Liver (tissue), 9 donors: Measurements from ENCODE around the gene PJA1. TPM values are rescaled to one million over a fixed set of nuclear protein-coding genes. Genes with fewer than 3 reads are reported as not detected.

Source experiments
- DNase-seq: peaks from one replicate; pipeline ENCODE4 v3.0.0-alpha.2; 2017; ENCODE audit warnings: low spot score
- H3K27ac ChIP-seq, 2 donors: one replicate each; pipeline ENCODE4 v1.7.0; 2013; ENCODE audit warnings: inconsistent platforms in 2 of 2, low read length in 2 of 2, control low read depth in 1 of 2, low read depth in 1 of 2, mild to moderate bottlenecking in 1 of 2
- H3K27me3 ChIP-seq, 4 donors: one replicate each; pipeline versions ENCODE4 v1.6.1 to v1.7.0; 2013; ENCODE audit warnings: low read length in 3 of 4, inconsistent platforms in 1 of 4, mild to moderate bottlenecking in 1 of 4, moderate library complexity in 1 of 4; ENCODE audit not compliant: control insufficient read depth in 4 of 4, insufficient read depth in 4 of 4
- H3K36me3 ChIP-seq, 4 donors: one replicate each; pipeline versions ENCODE4 v1.6.1 to v1.7.0; 2013; ENCODE audit warnings: low read length in 3 of 4, mild to moderate bottlenecking in 3 of 4, low read depth in 1 of 4, moderate library complexity in 1 of 4; ENCODE audit not compliant: control insufficient read depth in 4 of 4, insufficient read depth in 3 of 4
- H3K4me1 ChIP-seq, 4 donors: one replicate each; pipeline versions ENCODE4 v1.6.1 to v1.7.0; 2013; ENCODE audit warnings: low read length in 3 of 4, mild to moderate bottlenecking in 3 of 4, moderate library complexity in 1 of 4; ENCODE audit not compliant: control insufficient read depth in 4 of 4, insufficient read depth in 4 of 4
- H3K4me3 ChIP-seq, 3 donors: one replicate each; pipeline versions ENCODE4 v1.6.1 to v1.7.0; 2013; ENCODE audit warnings: low read length in 3 of 3, control low read depth in 1 of 3, low read depth in 1 of 3, mild to moderate bottlenecking in 1 of 3
- H3K9ac ChIP-seq, 2 donors: one replicate each; pipeline ENCODE4 v1.7.0; 2013; ENCODE audit warnings: low read length in 2 of 2, mild to moderate bottlenecking in 2 of 2, moderate library complexity in 2 of 2, control low read depth in 1 of 2, low read depth in 1 of 2
- H3K9me3 ChIP-seq, 4 donors: one replicate each; pipeline versions ENCODE4 v1.6.1 to v1.7.0; 2013; ENCODE audit warnings: low read length in 3 of 4; ENCODE audit not compliant: control insufficient read depth in 4 of 4
- ATF3 ChIP-seq: IDR thresholded peaks from 2 replicates; pipeline ENCODE4 v1.6.1; 2016; ENCODE audit warnings: antibody characterized with exemption
- EGR1 ChIP-seq, 2 donors: IDR thresholded peaks; 2 replicates each; pipeline ENCODE4 v1.6.1; 2016 to 2018; ENCODE audit warnings: antibody characterized with exemption in 2 of 2, low read depth in 2 of 2
- FOXA1 ChIP-seq: IDR thresholded peaks from 2 replicates; pipeline ENCODE4 v1.6.1; 2016; ENCODE audit warnings: antibody characterized with exemption
- FOXA2 ChIP-seq: IDR thresholded peaks from 2 replicates; pipeline ENCODE4 v1.6.1; 2016; ENCODE audit warnings: antibody characterized with exemption
- GABPA ChIP-seq, 2 donors: IDR thresholded peaks in 1 of 2; conservative IDR thresholded peaks in 1 of 2; 2 replicates each; pipeline ENCODE4 v1.6.1; 2016; ENCODE audit warnings: antibody characterized with exemption in 2 of 2, mild to moderate bottlenecking in 1 of 2, moderate library complexity in 1 of 2
- HNF4A ChIP-seq, 2 donors: conservative IDR thresholded peaks; 2 replicates each; pipeline ENCODE4 v1.6.1; 2016; ENCODE audit warnings: antibody characterized with exemption in 2 of 2, mild to moderate bottlenecking in 2 of 2
- HNF4G ChIP-seq: IDR thresholded peaks from 2 replicates; pipeline ENCODE4 v1.6.1; 2016; ENCODE audit warnings: antibody characterized with exemption
- REST ChIP-seq: IDR thresholded peaks from 2 replicates; pipeline ENCODE4 v1.6.1; 2016; ENCODE audit warnings: antibody characterized with exemption, mild to moderate bottlenecking
- RXRA ChIP-seq, 2 donors: IDR thresholded peaks; 2 replicates each; pipeline ENCODE4 v1.6.1; 2017 to 2018; ENCODE audit warnings: antibody characterized with exemption in 2 of 2, mild to moderate bottlenecking in 1 of 2
- SP1 ChIP-seq: IDR thresholded peaks from 2 replicates; pipeline ENCODE4 v1.6.1; 2018; ENCODE audit warnings: antibody characterized with exemption, mild to moderate bottlenecking
- TAF1 ChIP-seq: conservative IDR thresholded peaks from 2 replicates; pipeline ENCODE4 v1.6.1; 2016; ENCODE audit warnings: antibody characterized with exemption, mild to moderate bottlenecking
- YY1 ChIP-seq: IDR thresholded peaks from 2 replicates; pipeline ENCODE4 v1.6.1; 2016; ENCODE audit warnings: antibody characterized with exemption, mild to moderate bottlenecking
- ZBTB33 ChIP-seq: IDR thresholded peaks from 2 replicates; pipeline ENCODE4 v1.6.1; 2016; ENCODE audit warnings: antibody characterized with exemption
- whole genome bisulfite sequencing: extraction: QIAGEN DNeasy Blood & Tissue Kit; methylation state at CpG from one replicate; pipeline ENCODE4 v1.1.7; 2013; 5-methylcytosine and 5-hydroxymethylcytosine counted together
- polyA plus RNA-seq, 2 donors: library from polyadenylated mRNA; stranded (reverse) in 1 of 2; unstranded in 1 of 2; fragments of 200-250 nt in 1 of 2; fragments of >200 nt in 1 of 2; fragmentation: Nextera tagmentation in 1 of 2; extraction: Ambion mirVana in 1 of 2; gene quantifications; one replicate each; pipeline versions ENCODE4 v1.2.1 to v1.2.3, GENCODE V29; 2013 to 2015
- total RNA-seq, 2 donors: library from RNA; depleted of rRNA; stranded (reverse); fragments of >200 nt; gene quantifications; one replicate each; pipeline ENCODE4 v1.2.3, GENCODE V29; 2014
- donor health status: healthy.
- donor health status: healthy.
- donor health status: healthy.
- donor health status: healthy.
- donor health status: healthy.

The PJA1 gene
- total and polyA plus RNA-seq, 4 donors = 4.6 to 6.0 (median 5.0) TPM

GRCh38 chrX:69179380-69179911, 14.2 kb upstream of the PJA1 start:
- peaks cover 0 to 4% (median 1%) of the 10 kb centered on the region in 4 donors for H3K9me3 ChIP-seq
- WGBS = 43% methylated on average over 12 of the region's 12 CpGs
- DNase-seq = no peak
- H3K4me3 ChIP-seq = no peak overlapping the region
- no peaks in the 10 kb centered on the region for H3K4me1 ChIP-seq
- TF ChIP-seq SP1 = no peak
- H3K27ac ChIP-seq = no peak overlapping the region
- no peak overlapping the region for H3K9ac ChIP-seq
- H3K36me3 ChIP-seq = no peaks in the 10 kb centered on the region
- H3K27me3 ChIP-seq = no peaks in the 10 kb centered on the region

GRCh38 chrX:69178592-69178991, 13.3 kb upstream of the PJA1 start:
- Histone ChIP-seq H3K4me3 (no peak overlapping the region), H3K9me3 (peaks cover 0 to 4% (median 1%) of the 10 kb centered on the region in 4 donors), H3K9ac (no peak overlapping the region), H3K27ac (no peak overlapping the region), H3K4me1 (no peaks in the 10 kb centered on the region), H3K27me3 (no peaks in the 10 kb centered on the region), H3K36me3 (no peaks in the 10 kb centered on the region)
- WGBS = 91% methylated on average over 3 of the region's 3 CpGs
- TF ChIP-seq REST = no peak
- TF ChIP-seq FOXA2 = no peak
- no peak for TF ChIP-seq ATF3
- TF ChIP-seq HNF4A (conservative IDR thresholded peaks at IDR 0.05) = no peak
- no peak for TF ChIP-seq ZBTB33
- no peak for DNase-seq

GRCh38 chrX:69177511-69178162, 12.4 kb upstream of the PJA1 start:
- Histone ChIP-seq H3K27ac (no peak overlapping the region), H3K4me3 (no peak overlapping the region), H3K27me3 (no peaks in the 10 kb centered on the region), H3K9ac (no peak overlapping the region), H3K36me3 (no peaks in the 10 kb centered on the region), H3K9me3 (peaks cover 0 to 4% (median 1%) of the 10 kb centered on the region in 4 donors), H3K4me1 (no peaks in the 10 kb centered on the region)
- WGBS = 97% methylated on average over 4 of the region's 4 CpGs
- no peak for DNase-seq
- TF ChIP-seq YY1 (no peak), GABPA (IDR thresholded peaks at IDR 0.05 in 1 of 2, conservative IDR thresholded peaks at IDR 0.05 in 1 of 2) (no peak), FOXA2 (no peak), REST (no peak), FOXA1 (no peak), HNF4G (no peak), ZBTB33 (no peak), ATF3 (no peak), EGR1 (IDR thresholded peaks at IDR 0.05; ENCODE audit: low read depth in 2 of 2) (no peak), RXRA (IDR thresholded peaks at IDR 0.05) (no peak), TAF1 (no peak)
